HG02885 (cell line): ENCODE data around the gene LHPP.

ENCODE experiments used
- ATAC-seq: cut with Tn5 transposase; IDR thresholded peaks from one replicate; pipeline ENCODE4 v1.9.1; 2021; ENCODE audit warnings: mild to moderate bottlenecking; ENCODE audit not compliant: unreplicated experiment, poor library complexity

Gene LHPP

DNA sequence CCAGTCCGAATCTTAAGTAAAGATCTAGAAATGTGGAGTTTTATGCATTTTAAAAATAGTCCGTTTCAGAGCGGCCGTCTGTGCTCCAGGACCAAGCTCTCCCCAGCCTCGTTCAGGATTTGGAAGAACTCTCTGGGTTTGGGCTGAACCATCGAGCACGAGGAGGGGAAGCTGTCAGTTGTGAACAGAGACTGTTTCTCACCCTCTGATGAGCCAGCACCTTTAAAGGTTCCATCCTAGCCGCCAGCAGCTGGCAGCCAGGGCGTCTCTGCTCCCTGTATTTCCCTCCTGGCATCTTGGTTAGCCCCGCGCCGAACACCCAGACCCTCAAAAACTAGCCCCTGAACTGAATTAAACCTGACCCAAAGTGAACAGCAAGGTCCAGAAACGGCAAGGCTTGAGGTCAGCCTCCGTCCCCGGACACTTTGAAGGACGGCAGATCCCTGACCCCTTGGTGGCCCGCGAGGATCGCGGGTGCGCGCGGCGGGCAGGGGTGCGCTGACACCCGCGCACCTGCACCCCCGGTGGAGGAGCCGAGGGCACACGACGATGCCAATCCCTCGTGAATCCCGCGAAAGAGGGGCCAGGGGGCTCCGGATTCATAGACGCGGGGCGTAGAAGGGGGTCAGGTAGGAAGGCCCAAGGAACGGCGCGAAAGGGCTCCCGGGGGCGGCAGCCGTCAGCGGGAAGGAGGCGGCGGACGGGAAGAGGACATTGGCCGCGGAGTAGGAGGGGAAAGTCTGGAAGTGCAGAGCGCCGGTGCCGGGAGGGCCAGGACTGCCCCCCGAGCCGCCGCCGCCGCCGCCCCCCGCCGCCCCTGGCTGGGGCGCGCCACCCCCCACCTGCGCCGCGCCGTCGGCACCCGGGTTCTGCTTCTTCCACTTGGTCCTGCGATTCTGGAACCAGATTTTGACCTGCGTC lies 14.5 kb upstream of the LHPP start:
- no peak for ATAC-seq

DNA sequence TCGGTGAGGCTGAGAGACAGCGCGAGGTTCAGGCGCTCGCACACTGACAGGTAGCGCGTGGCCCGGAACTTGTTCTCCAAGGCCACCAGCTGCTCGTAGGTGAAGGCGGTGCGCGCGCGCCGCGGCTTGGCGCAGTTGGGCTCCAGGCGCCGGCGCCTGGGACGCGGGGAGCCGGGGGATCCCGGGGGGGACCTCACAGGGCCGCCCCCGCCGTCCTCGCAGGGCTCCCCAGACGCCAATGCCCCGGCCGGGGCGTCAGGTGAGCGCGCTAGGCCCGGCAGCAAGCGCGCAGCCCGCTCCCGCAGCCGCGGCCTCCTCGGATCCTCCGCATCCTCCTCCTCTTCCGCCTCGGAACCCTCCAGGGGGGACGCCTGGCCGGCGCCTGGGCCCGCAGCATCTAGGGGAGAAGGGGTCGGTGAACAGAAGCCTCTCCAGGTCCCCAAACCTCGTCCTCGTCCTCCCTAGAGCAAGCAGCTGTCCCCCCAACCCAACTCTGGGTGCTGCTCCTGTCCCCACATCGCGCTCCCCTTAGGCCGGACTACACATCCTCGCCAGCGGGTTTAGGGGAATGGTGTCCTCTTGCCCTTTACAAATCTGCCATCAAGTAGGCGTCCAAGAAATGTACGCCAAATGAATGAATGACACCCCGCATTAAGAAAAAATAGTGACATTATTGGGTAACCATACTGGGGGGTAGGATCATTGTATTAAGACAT lies 13.7 kb upstream of the LHPP start:
- ATAC-seq = no peak

DNA sequence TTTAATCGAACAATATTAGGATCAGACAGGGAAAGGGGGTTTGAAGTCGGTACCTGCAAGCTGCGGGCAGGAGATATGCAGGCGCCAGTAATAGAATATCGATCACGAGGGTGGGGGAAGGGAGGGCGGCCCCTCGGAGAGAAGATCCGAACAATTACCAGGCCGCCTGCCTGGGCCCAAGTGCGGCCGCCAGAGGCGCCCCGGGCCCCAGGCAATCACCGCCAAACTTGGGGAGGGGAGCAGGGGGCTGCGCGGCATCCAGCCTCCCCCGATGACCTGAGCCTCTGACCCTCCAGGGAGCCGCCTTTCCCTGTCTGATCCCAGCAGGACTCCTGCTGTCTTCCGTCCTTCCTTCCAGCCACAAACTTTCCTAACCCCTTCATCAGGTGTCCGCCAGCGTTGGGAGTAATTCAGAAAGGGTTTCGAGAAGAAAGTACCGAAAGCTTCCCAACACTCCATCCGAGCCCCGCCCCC lies 12.9 kb upstream of the LHPP start:
- no peak for ATAC-seq

DNA sequence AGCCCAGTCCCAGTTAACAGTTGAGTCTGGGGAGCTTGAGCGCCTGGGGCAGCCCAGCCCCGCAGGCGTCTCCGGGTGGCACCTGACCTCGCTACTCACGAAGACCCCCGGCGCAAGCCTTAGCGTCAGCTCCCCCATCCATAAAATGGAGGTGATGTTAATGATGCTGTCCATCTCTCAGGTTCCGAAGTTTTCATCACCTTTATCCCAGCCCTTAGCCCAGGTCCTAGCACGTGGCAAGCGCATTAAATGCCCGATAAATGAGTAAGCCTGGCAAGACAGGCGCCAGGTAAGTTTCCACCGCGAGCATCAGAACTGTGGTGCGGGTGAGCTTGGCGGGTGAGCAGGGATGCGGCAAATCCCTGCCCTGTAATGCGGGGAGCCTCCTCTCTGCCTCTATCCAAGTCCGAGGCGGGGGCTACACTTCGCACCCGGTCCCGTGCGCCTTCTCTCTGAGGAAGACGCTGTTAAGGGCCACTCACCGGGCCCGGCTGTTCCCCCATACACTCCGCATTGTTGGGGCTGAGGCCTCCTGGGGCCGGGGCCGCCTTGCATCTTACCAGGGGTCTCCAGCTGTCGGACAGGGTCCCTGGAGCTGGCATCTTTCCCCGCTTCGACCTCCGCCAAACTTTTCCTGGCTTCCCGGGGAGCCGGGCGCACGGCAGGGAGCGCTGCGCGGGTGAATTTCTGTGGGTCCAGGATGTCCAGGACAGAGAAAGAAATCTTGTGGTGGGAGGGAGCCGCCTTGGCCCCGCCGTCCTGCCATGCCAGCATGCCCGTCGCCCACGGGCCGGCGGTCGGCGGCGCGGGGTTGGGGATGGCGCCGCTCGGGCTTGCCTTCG lies 12.2 kb upstream of the LHPP start:
- ATAC-seq = no peak

DNA sequence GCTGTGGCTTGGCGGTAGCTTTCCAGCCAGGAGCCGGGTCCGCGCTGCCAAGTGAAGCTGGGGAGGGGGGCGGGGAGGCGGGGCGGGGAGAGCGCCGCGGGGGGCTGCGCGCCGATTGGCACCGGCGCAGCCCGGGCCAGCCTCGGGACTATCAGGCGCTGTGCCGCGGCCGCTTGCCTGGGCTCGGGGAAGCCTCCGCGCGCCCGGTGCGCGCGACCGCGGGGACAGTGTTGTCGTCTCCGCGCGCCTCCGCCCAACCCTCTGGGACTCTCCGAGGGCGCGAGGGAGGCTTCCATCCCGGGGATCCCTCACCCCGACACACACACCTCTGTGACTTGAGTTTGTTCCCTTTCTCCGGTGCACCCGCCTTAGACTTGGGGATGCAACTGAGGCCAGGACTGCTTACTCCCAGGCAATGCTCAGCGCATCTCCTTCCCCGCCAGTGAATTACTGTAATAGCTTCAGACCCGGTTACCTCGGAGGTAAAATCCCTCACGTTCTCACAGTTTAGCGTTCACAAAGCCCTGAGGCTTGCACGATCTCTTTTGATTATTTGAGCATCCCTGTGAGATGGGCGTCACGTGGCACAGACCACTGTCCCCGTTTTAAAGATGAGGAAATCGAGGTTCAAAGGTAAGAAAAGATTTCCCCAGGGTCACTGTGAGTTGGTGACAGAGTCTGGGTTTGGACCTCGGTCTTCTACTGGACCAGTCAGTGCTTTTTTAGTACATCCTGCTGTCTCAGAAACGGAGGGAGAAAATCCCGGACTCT lies 11.4 kb upstream of the LHPP start, which contains the start of gene NKX1-2:
Gene NKX1-2, minus strand, starts transcription at position 24 of the 771 bp plus-strand sequence. CDS start 92 bp downstream, outside the sequence.
- no peak for ATAC-seq

DNA sequence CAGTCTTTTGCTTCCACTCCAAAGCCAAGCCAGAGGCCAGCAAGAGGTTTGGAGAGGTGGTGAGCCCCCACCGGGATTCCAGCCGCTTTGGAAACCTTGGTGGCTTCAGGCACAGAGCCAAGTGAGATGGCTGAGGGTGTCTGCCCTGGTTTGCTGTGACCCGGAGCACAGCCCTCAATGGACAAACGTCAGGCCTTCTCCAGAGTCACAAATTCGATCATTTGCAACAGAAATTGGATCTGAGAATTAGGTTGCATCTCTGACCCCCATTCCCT lies 10.9 kb upstream of the LHPP start:
- ATAC-seq = no peak

DNA sequence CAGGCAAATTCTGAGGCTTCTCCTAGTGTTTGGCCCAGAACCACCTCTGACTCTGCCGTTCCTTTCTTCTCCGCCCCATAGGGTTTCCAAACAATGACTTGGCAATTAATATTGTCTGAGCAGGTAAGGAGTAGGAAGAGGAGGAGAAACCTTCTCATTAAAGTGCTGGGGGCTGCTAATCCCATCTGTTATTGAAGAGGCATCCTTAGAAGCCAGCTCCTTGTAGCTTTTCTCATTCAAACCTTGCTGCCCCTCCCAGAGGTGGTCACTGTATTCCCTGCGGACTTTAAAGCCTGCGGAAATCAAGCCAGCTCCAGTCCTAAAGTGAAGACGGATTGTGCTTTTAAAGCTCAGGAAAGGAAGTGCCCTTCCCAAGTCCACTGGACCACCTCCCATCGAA lies 10.3 kb upstream of the LHPP start:
- ATAC-seq = no peak

DNA sequence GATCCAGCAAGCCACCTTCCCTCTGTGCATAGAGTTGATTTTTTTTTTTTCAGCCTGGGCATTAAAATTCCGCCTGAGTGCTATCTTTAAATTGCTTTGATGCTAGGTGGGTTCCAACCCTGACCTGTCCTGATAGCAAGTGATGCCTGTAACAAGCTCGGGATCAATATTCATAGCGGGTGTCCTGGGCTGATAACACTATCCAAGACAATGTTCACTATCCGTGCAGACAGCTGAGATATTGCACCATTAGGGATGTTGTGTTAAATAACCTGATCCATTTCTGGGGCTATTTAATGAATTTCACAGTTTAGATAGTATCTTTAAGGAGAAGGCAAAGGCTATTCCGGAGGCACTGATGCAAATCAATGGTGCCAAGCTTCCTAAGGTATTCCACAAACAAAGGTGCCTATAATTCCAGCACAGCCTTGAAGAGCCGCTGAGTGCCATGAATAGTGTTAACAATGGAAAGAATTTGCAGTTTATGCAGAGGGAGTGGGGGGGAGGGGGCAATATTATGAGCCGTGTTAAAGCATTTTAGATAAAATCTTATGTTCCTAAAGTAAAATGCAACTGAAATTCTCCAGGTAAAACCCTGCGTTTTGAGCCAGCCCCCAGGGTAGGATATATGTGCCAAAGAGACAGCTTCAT lies 7.5 kb upstream of the LHPP start:
- ATAC-seq = no peak

DNA sequence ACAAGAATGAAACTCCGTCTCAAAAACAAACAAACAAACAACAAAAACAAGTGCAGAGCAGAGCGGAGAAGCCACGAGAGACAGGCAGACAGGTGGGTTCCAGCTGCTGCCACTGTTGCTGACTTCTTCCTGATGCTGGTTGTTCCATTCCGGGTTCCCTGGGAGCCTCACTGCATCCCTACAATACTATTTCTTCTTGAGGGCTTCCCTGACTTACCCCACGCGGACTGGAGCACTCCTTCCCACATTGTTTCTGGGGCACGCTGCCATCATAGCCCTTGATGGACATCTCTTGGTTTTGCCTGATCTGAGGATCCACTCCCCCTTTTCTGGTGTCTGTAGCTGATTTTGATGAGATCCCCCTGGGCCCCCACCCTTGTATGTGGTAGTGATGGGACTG lies 6.2 kb upstream of the LHPP start:
- no peak for ATAC-seq

DNA sequence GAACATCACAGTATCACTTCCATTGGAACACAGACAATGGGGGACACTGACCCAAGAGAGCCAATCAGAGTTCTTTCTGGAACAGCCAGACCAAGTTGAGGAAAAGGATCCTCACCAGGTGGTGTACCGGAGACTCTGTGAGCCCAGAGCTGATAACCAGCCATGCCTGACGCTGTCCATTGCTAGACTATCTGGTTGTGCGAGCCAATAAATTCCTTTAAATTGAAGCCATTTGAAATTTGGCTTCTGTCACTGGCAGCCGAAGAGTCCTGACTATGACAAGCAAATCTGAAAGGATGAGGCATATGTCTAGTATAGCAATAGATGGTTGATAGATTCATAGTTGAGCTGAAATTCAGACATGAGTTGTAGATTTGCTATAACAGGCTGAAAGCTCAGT lies 3.1 kb upstream of the LHPP start:
- no peak for ATAC-seq

DNA sequence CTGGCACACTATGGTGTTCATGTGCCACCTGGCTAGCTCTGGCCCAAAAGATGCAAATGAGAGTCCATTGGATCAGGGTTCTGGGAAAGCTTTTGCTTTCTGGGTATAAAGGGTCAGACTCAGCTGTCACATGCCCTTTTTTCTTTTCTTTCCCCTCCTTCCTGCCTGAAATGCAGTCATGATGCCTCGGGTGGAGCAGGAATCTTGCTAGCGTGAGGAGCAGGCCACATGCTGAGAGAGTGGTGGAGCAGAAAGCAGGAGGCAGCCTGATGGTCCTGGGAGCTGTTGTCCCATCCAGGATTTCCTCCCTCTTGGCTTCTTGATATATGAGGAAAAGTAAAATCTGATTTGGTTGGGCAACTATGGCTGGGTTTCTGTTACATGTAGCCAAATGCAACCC lies 2.7 kb upstream of the LHPP start:
- ATAC-seq = no peak

DNA sequence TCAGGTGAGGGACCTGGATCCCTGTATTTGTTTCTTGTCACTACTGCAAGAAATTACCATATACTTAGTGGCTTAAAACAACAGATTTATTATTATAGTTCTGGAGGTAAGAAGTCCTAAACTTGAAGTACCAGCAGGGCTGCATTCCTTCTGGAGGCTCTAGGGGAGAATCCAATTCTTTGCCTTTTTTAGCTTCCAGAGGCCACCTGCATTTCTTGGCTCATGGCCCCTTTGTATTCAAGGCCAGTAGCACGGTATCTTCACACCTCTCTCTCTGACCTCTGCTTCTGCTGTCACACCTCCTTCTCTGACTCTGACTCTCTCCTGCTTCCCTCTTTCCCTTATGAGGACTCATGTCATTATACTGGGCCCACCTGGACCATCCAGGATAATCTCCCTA lies 2.2 kb upstream of the LHPP start:
- no peak for ATAC-seq

DNA sequence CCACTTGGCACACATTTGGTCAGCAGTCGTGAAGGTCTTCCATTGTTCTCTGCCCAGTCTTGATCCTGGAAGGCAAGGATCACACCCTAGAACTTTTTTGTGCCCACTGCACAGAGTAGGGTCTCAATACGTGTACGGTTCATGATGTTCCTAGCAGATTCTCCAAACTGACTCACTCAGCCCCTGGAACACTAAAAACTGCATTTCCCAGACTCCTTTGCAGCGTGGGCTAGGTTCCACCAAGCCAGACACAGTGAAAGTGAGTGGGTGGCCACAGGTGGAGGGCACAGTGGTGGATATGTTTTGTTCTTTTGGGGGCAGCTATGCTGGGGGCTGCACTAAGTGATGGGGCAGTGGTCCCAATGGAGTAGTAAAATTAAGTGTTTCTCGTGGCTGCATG lies 1.5 kb upstream of the LHPP start:
- no peak for ATAC-seq

DNA sequence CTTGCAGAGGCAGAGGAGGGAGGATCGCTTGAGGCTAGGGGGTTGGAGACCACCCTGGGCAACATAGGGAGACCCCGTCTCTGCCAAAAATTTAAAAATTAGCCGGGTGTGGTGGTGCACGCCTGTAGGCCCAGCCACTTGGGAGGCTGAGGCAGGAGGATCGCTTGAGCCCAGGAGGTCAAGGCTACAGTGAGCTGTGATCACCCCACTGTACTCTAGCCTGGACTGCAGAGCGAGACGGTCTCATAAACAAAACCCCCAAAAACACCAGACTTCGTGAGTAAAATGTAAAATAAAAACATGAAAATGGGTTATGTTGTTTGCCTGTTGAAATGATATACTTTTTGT lies 699 bp downstream of the LHPP start:
- no peak for ATAC-seq

DNA sequence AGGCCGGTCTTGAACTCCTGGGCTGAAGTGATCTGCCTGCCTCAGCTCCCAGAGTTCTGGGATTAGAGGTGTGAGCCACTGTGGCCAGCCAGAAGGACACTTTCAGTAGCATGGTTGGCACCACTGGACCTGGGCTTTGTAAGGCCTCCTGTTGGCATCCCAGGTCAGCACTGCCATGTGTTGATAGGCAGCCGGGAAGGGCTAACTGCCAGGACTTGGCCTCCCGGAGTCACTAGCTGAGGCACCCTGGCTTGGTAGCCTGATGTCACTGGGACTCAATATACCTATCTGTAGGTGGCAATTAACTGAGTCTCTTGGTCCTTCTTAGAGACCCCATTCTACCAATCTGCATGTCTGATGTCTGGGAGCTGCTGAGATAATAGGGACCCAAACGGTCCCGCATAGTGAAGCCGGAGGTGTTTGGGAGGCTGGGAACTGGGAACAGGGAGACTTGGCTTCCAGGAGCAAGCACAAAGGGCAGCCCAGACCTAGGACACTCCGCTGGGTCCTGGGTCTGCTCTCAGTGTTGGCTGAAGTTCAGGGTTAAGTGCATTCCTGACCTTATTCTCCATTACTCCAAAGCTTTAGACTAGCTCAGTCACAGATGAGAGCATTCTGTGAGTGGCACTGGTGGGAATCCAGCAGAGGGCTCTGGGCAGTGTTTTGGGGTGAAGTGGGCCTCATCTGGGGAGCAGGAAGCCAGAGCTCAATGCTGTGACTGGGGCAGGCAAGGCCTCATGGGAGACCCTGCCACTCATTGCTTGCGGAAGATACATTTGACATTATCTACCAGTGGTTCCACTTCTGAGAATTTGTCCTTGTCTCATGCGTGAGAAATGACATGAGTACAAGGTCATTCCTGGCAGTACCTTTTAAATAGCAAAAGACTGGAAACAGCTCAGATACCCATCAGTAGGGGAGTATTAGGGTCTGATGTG lies 2.7 kb downstream of the LHPP start:
- no peak for ATAC-seq

DNA sequence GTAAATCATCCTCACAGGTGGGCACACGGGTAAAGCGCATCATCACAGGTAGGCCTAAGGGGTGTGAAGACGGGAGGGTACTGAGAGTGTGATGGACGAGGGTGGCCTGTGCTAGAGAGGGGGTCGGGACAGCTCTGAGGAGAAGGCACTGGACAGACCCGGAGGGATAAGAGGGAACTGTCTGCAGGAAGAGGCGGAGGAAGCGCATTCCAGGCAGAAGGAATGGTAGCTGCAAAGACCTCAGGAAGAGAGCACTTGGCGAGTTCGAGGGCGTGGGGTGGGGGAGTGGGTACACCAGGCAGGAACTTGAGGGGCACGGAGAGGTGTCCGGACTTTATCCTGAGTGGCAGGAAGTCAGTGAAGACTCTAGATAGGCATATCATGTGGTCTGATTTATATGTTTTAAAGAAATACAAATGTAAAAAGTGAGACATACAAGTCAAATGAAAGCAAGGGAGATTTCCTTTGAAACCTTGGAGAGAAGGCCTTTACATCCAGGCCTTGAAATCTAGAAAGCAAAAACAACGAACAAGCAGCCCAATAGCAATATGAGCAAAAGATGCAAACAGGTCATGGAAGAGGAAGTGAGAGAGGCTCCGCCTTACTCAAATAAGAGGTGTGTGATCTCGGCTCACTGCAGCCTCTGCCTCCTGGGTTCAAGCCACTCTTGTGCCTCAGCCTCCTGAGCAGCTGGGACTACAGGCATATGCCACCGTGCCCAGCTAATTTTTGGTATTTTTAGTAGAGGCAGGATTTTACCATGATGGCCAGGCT lies 3.6 kb downstream of the LHPP start:
- ATAC-seq = peak; percentile 51

DNA sequence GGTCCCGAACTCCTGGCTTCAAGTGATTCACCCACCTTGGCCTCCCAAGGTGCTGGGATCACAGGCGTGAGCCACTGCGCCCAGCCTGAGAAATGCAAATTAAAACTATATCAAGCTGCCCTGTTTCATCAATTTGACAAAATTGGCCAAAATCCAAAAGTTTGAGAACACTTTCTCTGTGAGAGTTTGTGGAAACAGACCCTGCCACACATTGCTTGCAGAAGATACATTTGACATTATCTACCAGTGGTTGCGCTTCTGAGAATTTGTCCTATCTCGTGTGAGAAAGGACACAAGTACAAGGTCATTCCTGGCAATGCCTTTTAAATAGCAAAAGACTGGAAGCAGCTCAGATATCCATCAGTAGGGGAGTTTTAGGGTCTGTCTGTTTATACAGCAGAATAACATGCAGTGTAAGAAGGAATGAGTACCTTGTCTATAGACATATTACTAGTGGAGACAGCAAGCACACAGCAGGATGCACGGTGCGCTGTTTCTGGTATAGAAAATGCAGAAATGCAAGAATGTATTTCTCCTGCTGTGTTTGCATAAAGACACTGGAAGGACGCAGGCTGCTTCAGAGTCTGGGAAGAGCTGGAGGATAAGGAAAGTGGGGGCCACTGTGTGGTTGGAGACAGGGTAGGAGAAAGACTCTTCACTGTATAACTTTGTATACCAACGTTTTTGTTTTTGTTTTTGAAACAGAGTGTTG lies 4.3 kb downstream of the LHPP start:
- no peak for ATAC-seq
